A673 (cell line): Measurements from ENCODE around the gene DLGAP1.

Source experiments
- CTCF ChIP-seq: fragments of 300-800, 200-600 bp; sonication (generic); conservative IDR thresholded peaks from 2 replicates; pipeline ENCODE4 v1.5.1; 2017; ENCODE audit warnings: low read depth, mild to moderate bottlenecking, antibody characterized with exemption, low read length, moderate library complexity, mixed read lengths
- EZH2 ChIP-seq: fragments of 200-600 bp; sonication (generic); IDR thresholded peaks from 2 replicates; pipeline ENCODE4 v1.6.1; 2017; ENCODE audit warnings: borderline replicate concordance, low read depth, mild to moderate bottlenecking, mixed read lengths, antibody characterized with exemption, low read length; ENCODE audit not compliant: poor library complexity, severe bottlenecking

GRCh38 chr18:3826021-3826420, 629.1 kb downstream of the DLGAP1 start:
- no peak for TF ChIP-seq CTCF
- TF ChIP-seq EZH2: no peak
